ENCODE data around the gene PAGE4.

PAGE4 gene, protein sequence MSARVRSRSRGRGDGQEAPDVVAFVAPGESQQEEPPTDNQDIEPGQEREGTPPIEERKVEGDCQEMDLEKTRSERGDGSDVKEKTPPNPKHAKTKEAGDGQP

DNA sequence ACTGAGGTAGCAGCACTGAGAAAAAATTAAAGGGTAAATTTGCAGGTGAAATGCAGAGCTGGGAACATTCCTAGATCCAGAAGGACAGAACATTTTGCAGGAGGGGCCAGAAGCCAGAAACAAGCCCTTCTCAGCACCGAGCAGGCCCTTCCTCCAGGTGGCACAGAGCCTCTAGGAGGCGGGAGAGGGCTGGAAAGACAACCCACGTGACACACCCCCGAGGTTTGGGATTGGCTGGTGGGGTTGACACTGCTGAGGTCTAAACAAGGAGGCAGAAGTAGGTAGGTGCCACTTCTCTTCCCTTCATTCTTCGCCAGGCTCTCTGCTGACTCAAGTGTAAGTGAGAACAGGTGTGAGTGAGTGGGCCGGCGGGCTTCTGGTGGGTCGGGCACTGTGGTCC, at the start of gene PAGE4:
Gene PAGE4, plus strand, starts transcription at position 288 of the 400 bp plus-strand sequence. CDS start 1,126 bp downstream, outside the sequence.
- peak; percentile 6 for DNase-seq (ENCODE audit: low spot score)

DNA sequence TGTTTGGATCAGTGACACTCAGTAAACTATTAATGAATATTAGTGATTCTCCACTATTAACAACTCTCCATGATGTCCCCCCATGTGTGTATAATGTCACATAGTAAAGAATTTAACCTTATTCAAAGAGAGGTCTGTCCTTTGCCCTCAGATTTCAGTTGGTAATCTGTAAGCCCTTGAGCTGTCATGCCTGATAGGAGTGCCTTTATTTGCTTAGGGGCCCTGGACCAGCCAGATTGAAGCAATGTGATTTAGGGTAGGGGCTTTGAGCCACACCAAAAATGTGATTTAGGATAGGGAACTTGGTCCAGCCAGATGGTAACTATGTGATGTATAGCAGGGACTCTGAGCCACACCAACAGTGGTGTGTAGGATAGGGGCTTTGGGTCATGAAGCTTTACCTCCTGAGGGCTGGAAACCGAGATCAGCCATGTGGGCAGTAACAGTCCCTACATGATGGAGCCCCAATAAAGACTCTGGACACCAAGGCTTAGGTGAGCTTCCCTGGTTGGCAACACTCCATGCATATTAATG, 44.3 kb upstream of the PAGE4 start:
- no peak for DNase-seq (ENCODE audit: low spot score)

DNA sequence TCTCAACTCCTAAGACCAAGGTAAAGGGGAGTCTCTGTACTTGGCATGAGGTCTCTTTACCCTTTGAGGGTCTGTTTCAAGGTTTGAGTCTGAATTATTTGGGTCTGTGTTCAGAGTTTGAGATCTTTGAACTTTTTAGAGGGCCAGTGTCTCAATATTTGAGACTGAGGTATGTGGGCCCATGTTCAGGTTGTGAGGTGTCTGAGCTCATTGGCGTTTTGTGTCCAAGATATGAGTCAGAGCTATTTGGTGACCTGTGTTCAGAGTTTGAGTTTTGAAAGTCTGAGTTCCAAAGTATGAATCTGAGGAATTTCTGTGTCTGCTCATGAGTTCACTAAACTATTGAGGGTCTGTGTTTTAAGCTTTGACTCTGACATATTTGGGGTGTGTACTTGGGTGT, 36.7 kb upstream of the PAGE4 start:
- DNase-seq (ENCODE audit: low spot score): no peak

DNA sequence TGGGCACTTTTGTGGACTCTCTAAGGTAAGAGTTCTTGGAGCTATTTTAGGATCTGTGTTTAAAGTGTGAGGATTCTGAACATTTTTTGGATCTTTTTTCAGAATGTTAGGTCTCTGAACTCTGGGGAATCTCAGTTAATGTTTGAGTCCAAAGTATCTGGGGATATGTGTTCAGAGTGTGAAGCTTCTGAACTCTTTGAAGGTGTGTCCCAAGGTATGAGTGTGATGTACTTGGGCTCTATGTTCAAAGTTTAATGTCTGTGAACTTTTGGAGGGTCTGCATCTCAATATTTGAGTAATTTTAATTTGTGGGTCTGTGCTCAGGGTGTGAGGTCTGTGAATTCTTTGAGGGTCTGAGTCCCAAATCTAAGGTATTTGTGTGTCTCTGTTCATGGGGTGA, 35.4 kb upstream of the PAGE4 start:
- no peak for DNase-seq (ENCODE audit: low spot score)

DNA sequence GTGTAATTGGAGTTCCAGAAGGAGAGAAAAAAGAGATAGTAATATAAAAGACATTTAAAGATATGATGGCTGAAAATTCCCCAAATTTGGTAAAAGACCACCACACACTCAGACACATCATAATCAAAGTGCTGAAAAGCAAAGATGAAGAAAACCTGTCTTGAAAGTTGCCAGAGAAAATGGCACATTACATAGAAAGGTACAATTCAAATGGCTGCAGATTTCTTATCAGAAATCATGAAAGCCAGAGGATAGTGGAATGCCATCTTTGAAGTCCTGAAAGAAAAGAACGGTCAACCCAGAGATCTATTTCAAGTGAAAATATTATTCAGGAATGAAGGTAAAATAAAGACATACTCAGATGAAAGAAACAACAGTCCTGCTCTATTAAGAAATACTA, 29.3 kb upstream of the PAGE4 start:
- no peak for DNase-seq (ENCODE audit: low spot score)

DNA sequence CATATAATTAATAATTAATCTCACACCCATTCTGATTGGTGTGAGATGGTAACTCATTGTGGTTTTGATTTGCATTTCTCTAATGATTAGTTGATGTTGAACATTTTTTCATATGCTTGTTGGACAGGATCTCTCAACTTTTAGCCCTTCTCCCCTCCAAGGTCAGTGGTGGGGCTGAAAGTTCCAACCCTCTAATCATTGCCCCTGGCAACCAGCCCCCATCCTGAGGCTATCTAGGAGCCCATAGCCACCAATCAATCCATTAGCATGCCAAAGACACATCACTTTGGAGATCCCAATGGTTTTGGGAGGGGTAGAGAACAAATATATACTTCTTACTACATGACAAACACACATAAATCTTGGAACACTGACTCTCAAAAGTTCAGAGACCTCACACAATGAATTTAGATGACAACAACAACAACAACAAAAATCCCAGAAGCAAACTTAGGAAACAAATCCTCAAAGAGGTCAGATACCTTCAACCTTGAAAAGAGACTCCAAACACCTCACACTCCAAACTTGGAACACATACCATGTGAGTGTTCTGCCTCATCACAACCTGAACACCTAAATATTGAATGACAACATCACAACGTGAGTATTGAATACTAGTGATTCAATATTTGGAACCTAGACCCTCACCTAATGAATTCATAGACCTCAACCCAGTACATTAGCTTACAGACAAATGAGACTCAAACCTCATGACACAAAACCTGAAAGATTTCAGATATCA, 19.0 kb upstream of the PAGE4 start:
- DNase-seq (ENCODE audit: low spot score): no peak

DNA sequence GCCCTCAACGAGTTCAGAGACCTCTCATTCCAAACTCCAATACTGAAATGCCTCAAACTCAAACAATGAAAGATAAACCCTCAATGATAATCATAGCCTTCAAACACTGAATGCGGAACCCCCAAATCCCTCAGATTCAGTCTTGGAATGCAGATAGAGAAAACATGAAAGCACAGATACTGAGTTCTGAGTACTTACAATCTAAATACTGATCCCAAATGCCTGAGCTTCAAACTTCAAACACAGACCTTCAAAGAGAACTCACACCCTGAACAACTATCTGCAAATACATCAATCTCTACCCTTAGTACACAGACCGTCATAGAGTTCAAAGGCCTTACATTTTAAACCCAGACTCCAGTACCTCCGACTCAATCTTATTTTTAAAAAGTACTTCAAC, 16.9 kb upstream of the PAGE4 start:
- no peak for DNase-seq (ENCODE audit: low spot score)

DNA sequence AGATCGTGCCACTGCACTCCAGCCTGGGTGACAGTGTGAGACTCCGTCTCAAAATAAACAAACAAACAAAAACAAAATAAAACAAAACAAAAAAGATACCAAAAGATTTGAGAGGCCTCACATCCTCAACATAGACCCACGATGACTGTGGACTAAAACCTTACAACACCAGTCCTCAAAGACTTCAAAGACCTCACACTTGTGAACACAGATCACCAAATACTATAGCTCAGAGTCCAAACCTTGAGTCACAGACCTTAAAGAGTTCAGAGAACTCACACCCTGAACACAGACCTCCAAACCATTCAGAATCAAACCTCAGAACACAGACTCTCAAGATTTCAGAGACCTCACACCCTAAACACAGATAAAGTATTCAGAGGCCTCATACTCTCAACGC, 12.7 kb upstream of the PAGE4 start:
- DNase-seq (ENCODE audit: low spot score): no peak

DNA sequence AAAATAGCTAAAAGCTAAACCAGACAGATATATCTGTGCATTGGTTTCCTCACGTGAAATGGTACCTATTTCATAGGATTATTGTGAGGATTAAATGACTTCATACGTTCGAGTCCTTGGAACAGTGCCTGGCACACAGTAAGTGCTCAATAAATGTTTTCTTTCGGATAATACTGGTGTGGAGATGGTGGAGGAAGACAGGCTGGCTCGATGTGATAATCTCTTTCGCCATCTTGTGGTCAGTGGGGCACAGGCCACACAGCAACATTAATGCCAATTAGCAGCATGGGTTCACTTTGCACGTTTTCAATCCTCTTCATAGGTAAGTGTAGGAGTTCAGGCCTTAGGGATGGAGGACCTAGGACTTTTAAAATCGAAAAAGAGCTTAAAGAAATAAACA, 9.3 kb downstream of the PAGE4 start:
- peak; percentile 46 for DNase-seq (ENCODE audit: low spot score)

DNA sequence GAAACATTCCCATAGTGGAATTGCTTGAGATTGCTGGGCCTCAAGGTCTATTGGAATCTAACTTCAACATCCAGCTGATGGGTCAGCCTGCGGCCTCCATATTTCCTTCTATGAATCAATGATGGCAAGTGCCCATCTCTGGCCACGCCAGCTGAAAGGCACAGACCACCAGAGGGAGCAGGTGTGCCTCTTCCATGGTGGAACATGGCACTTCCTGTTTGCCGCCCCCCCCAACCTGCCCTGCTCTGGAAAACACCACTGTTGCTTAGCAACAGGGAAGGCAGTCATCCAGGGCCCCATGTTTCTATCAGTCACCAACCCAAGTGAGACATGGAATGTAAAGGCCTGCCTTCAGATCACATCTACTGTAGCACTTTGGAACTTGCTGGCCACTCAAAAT, 11.6 kb downstream of the PAGE4 start:
- DNase-seq (ENCODE audit: low spot score): peak; percentile 30

DNA sequence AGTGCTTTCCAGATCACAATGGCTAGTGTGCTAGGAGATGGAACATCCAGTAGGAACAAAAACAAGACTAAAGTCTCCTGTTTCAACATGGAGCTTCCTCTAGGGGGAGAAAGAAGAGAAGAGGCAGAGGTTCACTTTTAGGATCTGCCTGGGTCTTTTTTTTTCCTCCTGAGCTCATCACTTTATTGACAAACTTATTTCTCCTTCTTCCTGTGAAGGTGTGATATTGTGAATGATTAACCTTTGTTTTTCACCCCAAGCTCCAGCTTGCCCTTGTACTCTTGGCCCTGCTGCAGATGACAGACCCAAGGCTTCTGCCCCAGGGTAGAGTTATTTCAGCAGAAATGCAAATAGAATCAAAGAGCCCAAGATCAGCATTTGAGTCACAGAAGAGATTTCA, 13.5 kb downstream of the PAGE4 start:
- DNase-seq (ENCODE audit: low spot score): no peak

DNA sequence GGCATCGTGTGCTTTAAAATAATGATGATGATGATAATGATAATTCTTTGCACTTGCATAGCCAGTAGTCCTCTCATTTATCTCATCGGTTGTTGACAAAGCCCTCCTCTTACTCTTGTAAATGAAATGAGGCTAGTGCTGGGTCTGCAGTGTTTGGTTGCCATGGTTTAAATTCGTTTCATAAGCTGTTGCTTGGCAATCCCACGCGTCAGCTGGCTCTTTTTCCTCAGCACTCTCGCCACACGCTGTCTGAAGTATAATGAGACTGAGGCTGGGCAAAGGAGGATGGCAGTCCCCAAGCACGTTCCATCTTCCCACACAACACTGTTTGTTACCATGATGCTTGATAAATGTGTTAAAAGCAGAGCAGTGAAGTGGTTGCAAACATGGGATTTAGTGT, 15.5 kb downstream of the PAGE4 start:
- DNase-seq (ENCODE audit: low spot score): no peak

DNA sequence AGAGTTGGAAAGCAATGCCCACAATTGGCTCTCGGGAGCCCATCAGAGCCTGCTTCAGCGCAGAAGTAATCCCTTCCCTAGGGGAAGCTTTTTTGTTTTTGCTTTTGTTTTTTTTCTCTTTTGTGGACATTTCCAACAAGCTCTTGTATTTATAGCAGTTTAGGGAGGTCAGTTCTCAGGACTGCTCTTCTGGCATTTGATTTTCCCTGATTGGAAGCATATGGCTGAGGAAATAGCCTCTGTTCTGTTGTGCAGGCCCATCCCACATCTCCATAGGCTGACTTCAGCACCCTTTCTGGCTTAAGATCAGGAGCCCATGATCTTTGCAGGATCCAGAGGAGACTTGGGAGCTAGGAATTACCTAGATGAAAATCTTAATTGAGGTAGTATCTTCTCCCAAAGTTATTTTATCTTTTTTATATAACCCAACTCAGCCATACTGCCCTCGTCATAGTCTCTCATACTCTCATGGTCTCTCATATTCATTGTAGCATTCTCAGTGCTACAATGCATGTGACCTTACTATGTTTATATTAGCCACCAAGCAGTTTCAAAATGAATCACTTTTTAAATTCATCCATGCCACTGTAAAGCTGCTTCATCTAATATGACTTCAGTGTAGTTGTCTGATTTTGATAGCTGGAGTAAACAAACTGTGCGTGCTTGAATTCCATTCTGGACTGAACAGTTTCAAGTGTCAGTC, 16.7 kb downstream of the PAGE4 start:
- no peak for DNase-seq (ENCODE audit: low spot score)

DNA sequence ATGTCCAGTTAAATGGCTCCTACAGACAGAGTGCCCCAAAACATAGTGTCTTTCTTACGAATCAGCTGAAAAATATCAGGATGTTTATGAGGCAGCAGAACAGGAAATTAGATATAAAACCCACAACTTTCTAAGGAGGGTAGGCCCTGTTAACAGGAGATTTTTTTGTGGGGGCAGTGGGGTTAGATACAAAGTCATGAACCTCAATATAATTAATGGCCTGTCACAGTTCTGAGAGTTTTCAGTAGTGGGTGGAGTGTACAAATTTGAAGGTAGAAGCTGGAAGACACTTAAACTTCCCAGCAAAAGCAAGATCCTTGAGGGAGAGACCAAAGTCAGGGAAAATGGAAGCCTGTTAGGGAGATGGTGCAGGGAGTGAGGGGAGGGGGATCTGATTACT, 17.4 kb downstream of the PAGE4 start:
- DNase-seq (ENCODE audit: low spot score): no peak

DNA sequence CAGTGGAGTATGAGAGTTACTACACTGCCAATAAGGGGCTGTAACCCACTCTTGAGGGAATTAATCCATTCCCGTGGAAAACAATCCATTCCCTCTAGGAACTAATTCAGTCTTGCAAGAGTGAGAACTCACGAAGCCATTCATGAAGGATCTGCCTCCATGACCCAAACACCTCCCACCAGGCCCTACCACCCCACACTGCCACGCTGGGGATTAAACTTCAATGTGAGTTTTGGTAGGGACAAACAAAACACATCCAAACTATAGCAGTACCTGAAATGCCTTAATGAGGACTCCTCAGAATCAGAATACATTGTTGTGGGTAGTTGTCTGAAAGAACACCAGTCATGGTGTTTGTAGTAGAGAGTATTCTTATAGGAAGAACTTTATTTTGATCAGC, 19.2 kb downstream of the PAGE4 start:
- no peak for DNase-seq (ENCODE audit: low spot score)

DNA sequence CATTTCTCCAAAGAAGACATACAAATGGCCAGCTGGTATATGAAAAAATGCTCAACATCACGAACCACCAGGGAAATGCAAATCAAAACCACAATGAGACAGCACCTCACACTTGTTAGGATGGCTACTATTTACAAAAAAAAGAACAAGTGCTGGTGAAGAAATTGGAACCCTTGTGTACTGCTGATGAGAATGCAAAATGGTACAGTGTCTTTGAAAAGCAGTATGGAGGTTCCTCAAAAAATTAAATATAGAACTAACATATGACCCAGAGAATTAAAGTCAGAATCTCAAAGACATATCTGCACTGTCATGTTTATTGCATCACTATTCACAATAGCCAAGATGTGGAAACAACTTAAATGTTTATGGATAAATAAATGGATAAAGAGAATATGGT, 20.9 kb downstream of the PAGE4 start:
- no peak for DNase-seq (ENCODE audit: low spot score)

DNA sequence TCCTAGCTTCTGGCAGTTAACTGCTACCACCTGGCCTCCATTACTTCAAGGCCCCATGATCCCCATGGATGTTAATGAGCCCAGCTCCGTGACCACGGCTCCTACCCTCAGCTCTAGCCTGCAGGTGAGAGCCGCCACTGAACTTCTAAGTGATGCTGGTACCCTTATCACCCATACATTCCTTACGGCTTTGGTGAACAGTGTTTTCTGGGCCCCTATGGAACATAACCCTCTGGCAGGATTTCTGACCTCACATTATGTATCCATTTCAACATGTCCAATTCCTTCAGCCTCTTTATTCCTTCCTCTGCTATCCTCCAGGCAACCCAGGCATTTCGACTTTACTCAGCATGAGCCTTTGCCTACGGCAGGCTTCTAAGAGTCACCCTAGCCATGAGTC, 24.6 kb downstream of the PAGE4 start:
- DNase-seq (ENCODE audit: low spot score): no peak

DNA sequence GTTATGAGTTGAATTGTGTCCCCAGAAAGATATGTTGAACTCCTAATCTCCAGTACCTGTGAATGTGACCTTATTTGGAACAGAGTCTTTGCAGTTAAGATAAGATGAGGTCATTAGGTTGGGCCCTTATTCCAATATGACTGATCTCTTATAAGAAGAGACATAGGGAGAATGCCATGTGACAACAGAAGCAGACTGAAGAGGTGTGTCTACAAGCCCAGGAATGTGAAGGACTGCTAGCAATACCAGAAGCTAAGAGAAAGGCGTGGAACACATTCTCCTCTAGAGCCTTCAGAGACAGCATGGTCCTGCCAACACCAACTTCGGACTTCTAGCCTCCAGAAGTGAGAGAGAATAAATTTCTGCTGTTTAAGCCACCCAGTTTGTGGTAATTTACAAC, 27.7 kb downstream of the PAGE4 start:
- no peak for DNase-seq (ENCODE audit: low spot score)

DNA sequence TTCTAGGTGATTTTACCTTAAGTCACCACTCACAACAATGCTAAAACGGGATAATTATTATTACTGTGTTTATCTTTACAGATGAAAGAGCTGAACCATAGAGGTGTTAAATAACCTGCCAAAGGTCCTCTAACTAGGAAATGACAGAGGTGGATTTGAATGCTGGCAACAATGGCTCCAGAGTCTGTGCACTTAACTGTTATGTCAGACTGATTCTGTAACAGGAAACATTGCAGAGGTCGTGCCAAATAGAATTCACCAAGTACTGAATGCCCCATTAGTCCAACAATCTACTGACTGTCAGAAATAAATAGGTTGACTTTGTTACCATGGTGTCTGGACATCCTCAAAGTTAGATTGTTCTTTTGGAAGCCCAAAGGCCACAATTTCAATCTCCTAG, 29.2 kb downstream of the PAGE4 start:
- no peak for DNase-seq (ENCODE audit: low spot score)

DNA sequence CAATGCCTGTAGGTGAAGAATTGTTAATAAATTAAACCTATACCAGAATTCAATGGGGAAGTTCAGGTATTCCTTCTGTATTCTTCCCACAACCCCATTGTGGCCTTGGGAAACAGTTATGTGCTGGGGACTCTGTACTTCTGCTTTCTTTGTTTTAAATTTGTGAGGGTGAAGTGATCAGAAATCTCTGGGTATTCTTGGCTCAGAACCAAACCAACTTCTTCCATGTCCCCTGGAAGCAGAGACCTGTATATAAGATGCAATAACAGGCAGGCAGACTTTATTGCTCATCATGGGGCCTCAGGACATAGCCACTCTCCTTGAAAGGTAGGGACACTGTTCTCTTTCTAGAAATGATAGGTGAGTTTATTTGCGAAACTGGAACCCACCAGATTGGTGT, 30.4 kb downstream of the PAGE4 start:
- no peak for DNase-seq (ENCODE audit: low spot score)

DNA sequence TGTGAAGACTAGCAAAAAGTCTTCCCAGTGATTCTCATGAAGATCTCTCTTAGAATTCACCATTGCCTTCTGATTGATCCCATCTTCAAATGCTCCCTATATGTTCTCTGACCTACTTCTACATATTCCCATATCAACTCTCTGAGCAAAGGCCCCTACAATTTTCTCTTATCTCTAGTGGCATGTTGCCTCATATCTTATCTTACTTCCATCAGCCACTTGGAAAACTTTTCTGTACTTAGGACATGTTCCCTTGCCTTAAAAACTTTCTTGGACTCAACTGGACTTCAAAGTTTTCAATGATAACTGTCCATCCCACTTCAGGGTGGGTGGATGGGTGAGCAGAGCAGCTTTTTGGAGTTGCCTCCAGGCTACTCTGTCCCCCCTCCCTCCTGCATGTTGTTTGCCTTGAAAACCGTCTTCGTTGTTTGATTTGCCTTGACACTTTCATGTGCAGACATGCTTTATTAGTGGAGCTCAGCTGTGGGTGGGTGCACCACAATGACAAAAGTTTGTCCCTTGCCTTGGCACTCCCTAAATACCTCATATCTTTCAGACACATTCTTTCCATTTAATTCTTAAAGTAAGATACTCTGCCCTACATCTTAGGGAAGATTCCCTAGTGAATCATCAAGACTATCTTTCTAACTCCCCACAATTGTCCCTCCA, 31.9 kb downstream of the PAGE4 start:
- no peak for DNase-seq (ENCODE audit: low spot score)

DNA sequence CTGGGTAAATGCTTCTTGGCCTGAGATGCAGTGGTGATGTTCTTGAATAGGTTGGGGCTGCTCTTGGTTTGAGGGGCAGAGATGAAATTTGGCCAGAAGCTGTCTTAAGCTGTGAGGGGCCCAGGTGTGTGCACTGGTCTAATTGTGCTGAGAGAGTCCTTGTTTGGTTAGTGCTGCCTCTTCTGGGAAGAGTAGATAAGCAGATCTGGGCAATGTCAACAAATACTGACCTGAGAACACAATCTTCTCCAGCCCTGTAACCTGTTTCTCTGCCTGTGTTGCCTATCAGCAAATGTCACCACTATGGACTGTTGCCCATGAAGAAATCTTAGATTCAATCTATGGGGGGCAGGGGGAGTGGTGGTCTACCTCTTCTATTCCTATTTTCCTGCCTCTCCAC, 33.0 kb downstream of the PAGE4 start:
- DNase-seq (ENCODE audit: low spot score): no peak

DNA sequence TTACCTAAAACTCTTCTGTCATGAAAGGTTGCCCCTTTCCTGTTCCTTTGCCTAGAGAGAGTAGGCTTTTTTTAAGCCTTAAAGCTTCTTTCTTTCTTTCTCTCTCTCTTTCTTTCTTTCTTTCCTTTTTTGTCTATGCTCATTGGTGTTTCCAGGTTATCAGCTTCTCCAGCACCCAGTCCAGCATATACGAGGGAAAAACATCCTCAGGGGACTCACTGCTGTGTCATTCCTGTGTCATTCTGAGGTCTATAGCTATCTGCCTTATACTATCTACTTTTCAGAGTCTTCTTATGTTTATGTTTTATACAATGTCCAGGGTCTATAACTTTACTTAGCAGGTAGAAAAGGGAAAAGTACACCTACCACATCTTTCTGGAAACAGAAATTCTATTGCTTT, 39.6 kb downstream of the PAGE4 start:
- no peak for DNase-seq (ENCODE audit: low spot score)
